GM21447 (cell line): Measurements from ENCODE around the gene SPOP.
"Not testable (repeated sequence)": the region's sequence is repeated elsewhere in the genome, so short reads cannot be mapped to it uniquely, and the experiment has no call there.

Experiments used
- ATAC-seq: cut with Tn5 transposase; IDR thresholded peaks from one replicate; pipeline ENCODE4 v1.9.1; 2021; ENCODE audit not compliant: unreplicated experiment

SPOP gene

GRCh38 chr17:49574945-49575678 is 102.8 kb downstream of the SPOP start:
- no peak for ATAC-seq

GRCh38 chr17:49574323-49574781 is 103.5 kb downstream of the SPOP start:
- ATAC-seq, result no peak

DNA sequence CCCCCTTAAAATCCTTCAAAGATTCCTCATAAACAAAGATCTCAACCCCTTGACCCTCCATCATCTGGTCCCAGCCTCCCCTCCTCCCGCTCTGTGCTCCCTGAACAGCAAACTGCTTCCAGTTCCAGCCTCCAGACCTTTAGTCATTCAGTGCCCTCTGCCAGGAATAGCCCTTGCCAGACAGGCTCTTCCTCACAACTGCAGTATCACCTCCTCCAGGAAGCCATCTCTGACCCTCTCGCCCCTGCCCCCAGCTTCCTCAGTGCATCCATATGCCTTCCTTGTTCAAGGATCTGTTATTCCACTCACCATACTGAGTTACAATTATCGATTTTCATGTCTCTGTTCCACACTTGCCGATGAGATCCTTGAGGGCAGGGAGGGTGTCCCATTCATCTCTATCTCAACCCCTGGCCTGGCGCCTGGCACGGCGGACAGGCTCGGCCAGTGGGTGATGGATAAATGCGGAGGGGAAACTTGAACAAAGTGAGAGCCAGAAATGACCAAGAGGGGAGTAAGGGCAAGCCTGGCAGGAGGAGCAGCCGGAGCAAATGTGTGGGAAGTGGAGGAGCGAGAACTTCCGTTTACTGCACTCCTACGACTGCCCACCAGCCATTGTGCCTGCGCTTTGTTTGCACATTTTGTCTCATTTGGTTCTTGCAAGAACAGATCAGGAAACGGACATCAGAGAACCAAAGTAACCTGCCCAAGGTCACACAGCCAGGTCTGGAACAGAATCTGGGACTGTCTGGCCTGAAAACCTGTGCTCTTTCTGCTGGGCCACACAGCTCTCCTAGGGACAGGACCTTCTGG is 104.2 kb downstream of the SPOP start:
- no peak for ATAC-seq

GRCh38 chr17:49572806-49573420 is 105.0 kb downstream of the SPOP start:
- ATAC-seq, result no peak

DNA sequence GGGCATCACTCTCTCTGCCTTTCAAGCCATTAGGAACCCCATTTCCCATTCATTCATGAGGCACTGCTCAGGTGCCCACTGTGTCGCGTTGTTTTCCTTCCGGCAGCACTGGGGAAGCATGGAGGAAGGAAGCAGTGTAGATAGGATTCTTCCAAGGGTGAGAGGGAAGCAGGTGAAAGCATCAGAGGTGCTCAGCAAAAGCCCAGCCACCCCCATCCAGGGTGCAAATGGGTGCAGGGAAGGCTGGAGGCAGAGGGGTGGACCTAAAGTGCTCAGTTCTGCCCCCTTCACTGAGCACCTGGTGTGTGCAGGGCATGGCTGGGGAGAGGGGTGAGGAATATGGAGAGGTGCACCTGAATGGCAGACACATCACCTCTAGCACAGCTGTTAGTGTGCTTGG is 105.7 kb downstream of the SPOP start:
- ATAC-seq, result no peak

- ATAC-seq, result no peak
Observed at GRCh38 chr17:49571764-49572163, 106.1 kb downstream of the SPOP start.

DNA sequence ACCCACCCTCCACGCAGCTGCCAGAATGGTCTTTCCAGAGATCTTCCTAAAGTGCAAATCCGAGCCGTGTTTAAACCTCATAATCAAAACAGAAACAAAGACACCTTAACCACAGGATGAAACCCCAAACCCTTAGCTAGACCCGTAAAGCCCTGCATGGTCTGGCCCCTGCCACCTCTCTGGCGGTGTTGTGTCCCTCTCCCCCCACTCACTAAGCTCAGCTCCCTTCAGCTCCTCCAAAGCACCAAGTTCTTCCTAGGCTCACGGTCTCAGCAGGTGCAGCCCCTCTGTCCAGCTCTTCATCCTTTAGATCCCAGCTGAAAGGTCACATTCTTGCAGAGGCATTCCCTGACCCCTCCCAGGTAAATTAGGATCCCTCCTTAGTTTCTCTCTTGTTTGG is 106.6 kb downstream of the SPOP start:
- ATAC-seq, result no peak

DNA sequence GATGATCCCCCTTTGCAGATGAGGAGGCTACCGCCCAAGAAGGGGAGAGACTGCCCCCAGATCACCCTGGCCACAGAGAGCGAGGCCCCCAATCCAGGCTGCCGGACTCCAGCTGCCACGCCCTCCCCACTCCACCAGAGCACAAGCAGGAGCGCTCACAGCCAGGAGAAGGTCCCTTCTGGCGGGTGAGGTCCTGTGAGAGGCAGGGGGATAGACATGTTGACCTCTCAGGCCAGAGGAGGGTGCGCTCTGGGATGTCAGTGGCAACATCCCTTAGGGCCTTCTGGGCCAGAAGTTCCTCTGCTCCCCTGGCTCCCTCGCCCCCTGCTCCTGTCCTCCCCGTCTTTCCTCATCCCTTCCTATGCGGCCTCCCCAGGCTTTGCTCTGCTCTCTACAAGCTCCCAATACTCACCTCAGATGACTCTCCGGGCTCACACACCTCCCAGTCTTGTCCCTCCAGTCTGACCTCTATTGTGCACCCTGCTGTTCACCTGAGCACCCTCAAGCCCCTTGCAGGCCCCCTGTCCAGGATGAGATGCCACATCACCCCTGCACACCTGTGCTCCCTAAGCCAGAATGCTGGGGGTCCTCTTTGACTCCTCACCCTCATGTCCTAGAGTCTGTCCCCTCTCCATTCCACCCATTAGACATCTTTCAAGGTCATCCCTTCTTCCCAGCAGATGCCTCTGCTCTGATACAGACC is 107.2 kb downstream of the SPOP start:
- no peak for ATAC-seq

- ATAC-seq, result not testable (repeated sequence)
Observed at GRCh38 chr17:49568695-49569047, 109.2 kb downstream of the SPOP start.

- ATAC-seq, result peak; percentile 47
Observed at GRCh38 chr17:49567871-49568694, 109.8 kb downstream of the SPOP start.

DNA sequence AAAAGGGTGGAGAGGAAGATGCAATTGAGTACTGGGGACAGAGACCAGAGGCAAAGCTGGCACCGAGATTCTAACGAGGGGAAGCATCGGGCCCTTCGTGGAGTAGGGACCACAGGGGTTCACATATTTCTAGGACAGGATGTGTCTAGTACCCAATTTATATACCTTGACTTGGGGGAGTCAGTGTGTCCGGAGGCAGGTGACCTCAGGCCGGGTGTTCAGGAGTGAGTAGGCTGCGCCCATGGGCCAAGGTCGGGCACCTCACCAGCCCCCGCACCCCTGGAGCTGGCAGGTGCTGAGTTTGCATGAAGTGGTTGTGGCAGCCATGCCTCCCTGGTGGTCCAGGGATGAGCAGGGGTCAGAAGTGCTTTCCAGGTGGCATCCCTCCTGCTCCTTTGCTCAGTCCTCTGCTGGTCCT is 110.8 kb downstream of the SPOP start:
- ATAC-seq, result no peak

DNA sequence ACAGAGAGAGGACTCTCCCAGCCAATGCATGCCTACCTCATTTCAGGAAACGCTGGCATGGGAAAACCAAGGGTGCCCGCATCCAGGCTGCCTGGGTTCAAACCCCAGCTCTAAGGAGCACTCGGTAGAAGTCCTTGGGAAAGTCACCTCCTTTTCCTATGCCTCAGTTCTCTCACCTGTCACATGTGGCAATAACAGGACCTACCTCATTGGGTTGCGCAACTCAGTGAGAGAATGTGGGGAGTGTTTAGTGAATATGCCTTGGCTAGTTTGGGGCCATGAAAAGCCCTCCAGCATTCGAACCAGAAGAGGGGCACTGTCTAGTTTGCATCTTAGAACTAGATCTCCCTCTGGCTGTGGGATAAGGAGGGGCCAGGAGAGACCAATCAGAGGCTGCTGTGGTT is 111.2 kb downstream of the SPOP start:
- no peak for ATAC-seq

- no peak for ATAC-seq
Observed at GRCh38 chr17:49565948-49566491, 111.9 kb downstream of the SPOP start.

GRCh38 chr17:49564638-49565037 is 113.3 kb downstream of the SPOP start:
- ATAC-seq, result no peak

GRCh38 chr17:49557312-49558024 is 120.4 kb downstream of the SPOP start:
- no peak for ATAC-seq

DNA sequence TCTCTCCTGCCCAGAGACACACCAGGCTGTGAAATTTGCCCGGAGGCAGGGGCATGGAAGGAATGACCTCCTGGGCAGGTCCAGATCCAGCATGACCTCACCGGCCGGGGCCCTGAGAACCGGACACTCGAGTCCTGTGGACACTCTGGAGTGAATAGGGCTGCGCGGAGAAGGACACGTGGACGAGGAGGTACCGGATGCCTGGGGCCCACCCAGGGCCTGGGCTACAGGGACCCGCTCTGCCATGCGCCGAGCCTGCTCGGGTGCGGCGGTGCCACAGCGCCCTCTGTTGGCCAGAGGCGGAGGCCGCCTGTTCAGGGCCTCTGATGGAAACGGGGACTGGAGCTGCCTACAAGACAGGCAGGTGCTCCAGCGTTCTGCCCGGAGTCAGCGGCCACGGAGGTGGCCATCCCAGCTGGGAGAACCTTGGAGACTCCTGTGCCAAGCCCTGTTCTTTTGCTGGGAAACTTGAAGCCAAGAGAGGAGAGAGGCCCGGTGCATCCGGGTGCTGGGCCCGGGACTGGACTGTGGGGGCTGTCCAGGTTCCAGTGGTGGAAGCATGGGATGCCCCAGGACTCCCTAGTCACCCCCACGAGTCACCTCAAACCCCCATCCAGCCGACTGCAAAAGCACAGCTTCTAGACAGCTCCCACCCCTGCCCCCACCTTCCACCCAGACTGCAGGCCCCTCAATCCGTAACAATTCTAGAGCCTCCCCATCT is 121.5 kb downstream of the SPOP start:
- ATAC-seq, result no peak

- ATAC-seq, result no peak
Observed at GRCh38 chr17:49555495-49556222, 122.2 kb downstream of the SPOP start.
